Gastroesophageal sphincter (tissue), 4 donors: ENCODE measurements around the gene PGLYRP3. TPM values are rescaled to one million over a fixed set of nuclear protein-coding genes. Genes with fewer than 3 reads are reported as not detected.

Source experiments
- ATAC-seq: fragments of 150-250 bp; one replicate; pipeline ENCODE4 v1.9.1; 2016; ENCODE audit warnings: mild to moderate bottlenecking, moderate library complexity
- H3K27ac ChIP-seq, 4 donors: fragments of 200-600 bp; sonication (generic) in 3 of 4; 1 replicate in 3 of 4; 2 replicates in 1 of 4; pipeline ENCODE4 v1.5.1; 2016 to 2019
- H3K27me3 ChIP-seq: fragments of 200-600 bp; sonication (generic); one replicate; pipeline ENCODE4 v1.5.1; 2019
- H3K36me3 ChIP-seq, 2 donors: fragments of 200-600 bp; sonication (generic); one replicate each; pipeline ENCODE4 v1.5.1; 2019; ENCODE audit warnings: control low read depth in 1 of 2
- H3K4me1 ChIP-seq, 3 donors: fragments of 200-600 bp; sonication (generic); 1 replicate in 2 of 3; 2 replicates in 1 of 3; pipeline ENCODE4 v1.5.1; 2016 to 2019; ENCODE audit warnings: control low read depth in 2 of 3
- H3K4me3 ChIP-seq, 2 donors: fragments of 200-600 bp; sonication (generic); one replicate each; pipeline ENCODE4 v1.5.1; 2019; ENCODE audit warnings: mild to moderate bottlenecking in 1 of 2, moderate library complexity in 1 of 2
- H3K9me3 ChIP-seq, 3 donors: fragments of 200-600 bp; sonication (generic); one replicate each; pipeline ENCODE4 v1.5.1; 2017 to 2019; ENCODE audit warnings: control low read depth in 2 of 3
- EP300 ChIP-seq: sonication (generic); formaldehyde crosslinking; IDR thresholded peaks from one replicate; pipeline ENCODE4 v1.6.1; 2017; ENCODE audit warnings: antibody characterized with exemption, mild to moderate bottlenecking
- POLR2A ChIP-seq, 2 donors: fragments of 450-650 bp; IDR thresholded peaks; one replicate each; pipeline ENCODE4 v1.6.1; 2017; ENCODE audit warnings: antibody characterized with exemption in 2 of 2, mild to moderate bottlenecking in 2 of 2, moderate library complexity in 1 of 2
- POLR2AphosphoS5 ChIP-seq: sonication (generic); formaldehyde crosslinking; IDR thresholded peaks from one replicate; pipeline ENCODE4 v1.6.1; 2017; ENCODE audit warnings: antibody characterized with exemption
- WGBS, 2 donors: methylation state at CpG; one replicate each; pipeline ENCODE4 v1.1.5; 2018; ENCODE audit warnings: low coverage in 1 of 2; 5-methylcytosine and 5-hydroxymethylcytosine counted together
- total RNA-seq, 4 donors: library from RNA; depleted of rRNA; stranded (reverse); fragments of >200 nt; gene quantifications; one replicate each; pipeline ENCODE4 v1.1.0, GENCODE V29; 2016
- TF ChIP-seq, protein P1 (sequence below), 4 experiments: fragments of 200-600 bp in 2 of 4; fragments of 450-650 bp in 2 of 4; sonication (generic) in 1 of 4; IDR thresholded peaks; one replicate each; pipeline ENCODE4 v1.5.1; 2017 to 2019; ENCODE audit warnings: antibody characterized with exemption in 4 of 4, mild to moderate bottlenecking in 2 of 4, moderate library complexity in 2 of 4

PGLYRP3 gene
- total RNA-seq, 4 donors from 2014 or later, result 0.45 TPM; not detected in 3

DNA sequence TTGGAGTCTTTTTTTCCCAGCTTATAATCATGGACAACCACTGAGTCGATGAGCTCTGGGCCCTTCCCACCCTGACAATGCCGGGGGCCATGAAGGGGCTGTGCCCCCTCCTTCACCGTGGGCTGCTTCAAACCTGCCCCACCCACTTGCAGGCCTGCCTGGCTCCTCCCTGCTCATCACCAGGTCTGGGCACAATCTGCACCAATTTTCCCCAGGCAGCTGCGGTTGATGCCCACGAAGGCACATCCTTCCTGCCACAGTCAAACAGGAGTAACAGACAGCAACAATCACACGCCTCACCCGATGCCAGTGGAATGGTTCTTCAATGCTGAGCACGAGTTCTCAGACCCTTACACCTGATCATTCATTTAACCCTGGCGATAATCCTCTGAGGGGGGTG lies 18.9 kb downstream of the PGLYRP3 start:
- H3K4me1 ChIP-seq, result no peaks in the 10 kb centered on the region
- 49 to 100% methylated on average over 1 to 5 of the region's 9 CpGs for WGBS, 2 donors
- no peaks in the 10 kb centered on the region for H3K9me3 ChIP-seq
- TF ChIP-seq, protein P1, sequence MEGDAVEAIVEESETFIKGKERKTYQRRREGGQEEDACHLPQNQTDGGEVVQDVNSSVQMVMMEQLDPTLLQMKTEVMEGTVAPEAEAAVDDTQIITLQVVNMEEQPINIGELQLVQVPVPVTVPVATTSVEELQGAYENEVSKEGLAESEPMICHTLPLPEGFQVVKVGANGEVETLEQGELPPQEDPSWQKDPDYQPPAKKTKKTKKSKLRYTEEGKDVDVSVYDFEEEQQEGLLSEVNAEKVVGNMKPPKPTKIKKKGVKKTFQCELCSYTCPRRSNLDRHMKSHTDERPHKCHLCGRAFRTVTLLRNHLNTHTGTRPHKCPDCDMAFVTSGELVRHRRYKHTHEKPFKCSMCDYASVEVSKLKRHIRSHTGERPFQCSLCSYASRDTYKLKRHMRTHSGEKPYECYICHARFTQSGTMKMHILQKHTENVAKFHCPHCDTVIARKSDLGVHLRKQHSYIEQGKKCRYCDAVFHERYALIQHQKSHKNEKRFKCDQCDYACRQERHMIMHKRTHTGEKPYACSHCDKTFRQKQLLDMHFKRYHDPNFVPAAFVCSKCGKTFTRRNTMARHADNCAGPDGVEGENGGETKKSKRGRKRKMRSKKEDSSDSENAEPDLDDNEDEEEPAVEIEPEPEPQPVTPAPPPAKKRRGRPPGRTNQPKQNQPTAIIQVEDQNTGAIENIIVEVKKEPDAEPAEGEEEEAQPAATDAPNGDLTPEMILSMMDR (IDR thresholded peaks at IDR 0.05), result no peak
- no peak for TF ChIP-seq EP300
- TF ChIP-seq POLR2A (IDR thresholded peaks at IDR 0.05), result no peak
- no peak for TF ChIP-seq POLR2AphosphoS5
- ATAC-seq, result no peak
- peaks cover 35% of the 10 kb centered on the region for H3K27me3 ChIP-seq
- H3K36me3 ChIP-seq, result no peaks in the 10 kb centered on the region
- no peak overlapping the region for H3K4me3 ChIP-seq
- H3K27ac ChIP-seq, result no peak overlapping the region

DNA sequence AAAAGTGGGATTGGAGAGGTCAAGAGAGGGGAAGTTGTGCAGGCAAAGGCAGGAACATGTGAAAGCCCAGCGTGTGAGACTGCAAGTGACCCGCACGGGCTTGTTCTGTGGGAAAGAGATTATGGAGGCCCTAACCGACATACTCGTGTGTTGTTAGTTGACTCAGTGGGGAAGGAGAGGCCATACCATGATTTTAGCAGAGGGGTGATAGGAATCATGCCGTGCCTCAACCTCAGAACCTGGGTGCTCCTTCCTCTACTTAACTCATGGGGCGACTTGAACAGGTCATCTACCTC lies 19.3 kb downstream of the PGLYRP3 start:
- H3K4me3 ChIP-seq, result no peak overlapping the region
- 60 to 67% methylated on average over 1 to 7 of the region's 7 CpGs for WGBS, 2 donors
- peaks cover 35% of the 10 kb centered on the region for H3K27me3 ChIP-seq
- no peaks in the 10 kb centered on the region for H3K9me3 ChIP-seq
- no peak for ATAC-seq
- no peak overlapping the region for H3K27ac ChIP-seq
- H3K4me1 ChIP-seq, result no peaks in the 10 kb centered on the region
- no peak for TF ChIP-seq EP300
- TF ChIP-seq POLR2A (IDR thresholded peaks at IDR 0.05), result no peak
- TF ChIP-seq, protein P1 (IDR thresholded peaks at IDR 0.05), result no peak
- no peak for TF ChIP-seq POLR2AphosphoS5
- H3K36me3 ChIP-seq, result no peaks in the 10 kb centered on the region

DNA sequence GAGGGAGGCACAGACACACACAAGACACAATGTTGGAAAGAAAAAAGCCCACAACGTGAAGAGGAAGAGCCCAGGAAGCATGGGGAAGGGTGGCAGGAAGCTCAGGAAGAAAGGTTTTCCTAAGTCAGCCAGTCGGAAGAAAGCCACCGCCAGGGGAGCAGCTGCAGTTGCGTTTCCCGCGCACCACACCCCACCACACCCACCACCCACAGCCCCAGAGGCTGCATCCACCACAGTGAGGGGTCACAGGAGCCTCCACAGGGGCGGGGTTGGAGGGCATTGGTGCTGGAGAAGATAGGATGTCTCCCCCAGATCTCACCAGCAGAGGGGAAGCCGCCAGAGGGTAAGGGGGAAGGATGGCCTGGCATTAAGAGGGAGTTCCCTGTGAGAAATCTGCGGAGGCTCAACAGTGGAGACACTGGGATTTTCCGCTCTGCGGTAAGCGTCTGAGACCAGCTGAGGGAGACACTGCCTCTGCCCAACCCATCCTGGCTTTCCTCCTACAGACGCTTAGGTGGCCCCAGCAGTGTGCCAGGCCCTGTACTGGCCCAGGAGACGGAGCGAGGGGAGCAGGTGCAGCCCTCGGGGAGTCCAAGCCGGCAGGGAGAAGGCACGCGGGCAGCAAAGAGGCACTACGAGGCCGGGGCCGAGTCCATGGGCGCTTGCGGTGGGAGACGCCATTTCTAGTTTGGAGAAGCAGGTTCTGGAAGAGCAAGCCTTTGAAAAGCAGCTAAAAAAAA lies 19.8 kb downstream of the PGLYRP3 start:
- Histone ChIP-seq H3K4me1 (no peaks in the 10 kb centered on the region), H3K27me3 (peaks cover 33% of the 10 kb centered on the region), H3K36me3 (no peaks in the 10 kb centered on the region), H3K4me3 (no peak overlapping the region), H3K9me3 (no peaks in the 10 kb centered on the region), H3K27ac (no peak overlapping the region)
- ATAC-seq, result no peak
- 37 to 38% methylated on average over 5 to 7 of the region's 25 CpGs for WGBS, 2 donors
- TF ChIP-seq POLR2AphosphoS5 (no peak), EP300 (no peak), POLR2A (IDR thresholded peaks at IDR 0.05) (no peak)
- TF ChIP-seq, protein P1 (IDR thresholded peaks at IDR 0.05), result no peak

DNA sequence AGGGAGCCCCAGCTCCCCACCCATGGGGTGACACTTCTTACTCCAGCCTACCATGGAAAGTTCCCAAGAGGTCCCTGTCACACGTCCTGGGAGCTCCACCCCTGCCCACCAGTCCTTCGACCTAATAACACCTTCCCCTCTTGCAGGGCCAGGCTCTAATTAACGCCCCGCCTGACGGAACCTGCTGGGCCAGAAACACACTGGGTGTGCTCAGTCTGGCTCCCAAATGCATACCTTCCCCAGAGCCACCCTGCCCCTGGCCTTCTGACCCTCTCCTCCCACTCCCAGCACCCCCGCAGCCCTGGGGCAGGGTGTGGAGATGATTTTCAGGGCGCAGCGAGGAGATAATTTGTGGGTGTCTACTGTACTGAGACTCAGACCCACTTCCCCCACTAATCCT lies 20.6 kb downstream of the PGLYRP3 start:
- no peaks in the 10 kb centered on the region for H3K9me3 ChIP-seq
- peaks cover 33% of the 10 kb centered on the region for H3K27me3 ChIP-seq
- H3K36me3 ChIP-seq, result no peaks in the 10 kb centered on the region
- no peak for ATAC-seq
- TF ChIP-seq POLR2AphosphoS5 (no peak), POLR2A (IDR thresholded peaks at IDR 0.05) (no peak), EP300 (no peak)
- TF ChIP-seq, protein P1 (IDR thresholded peaks at IDR 0.05), result no peak
- no peak overlapping the region for H3K4me3 ChIP-seq
- no peaks in the 10 kb centered on the region for H3K4me1 ChIP-seq
- no peak overlapping the region for H3K27ac ChIP-seq
- 37% methylated on average over 5 of the region's 8 CpGs; no CpG with 5 or more reads in 1 of the 2 donors for WGBS, 2 donors

DNA sequence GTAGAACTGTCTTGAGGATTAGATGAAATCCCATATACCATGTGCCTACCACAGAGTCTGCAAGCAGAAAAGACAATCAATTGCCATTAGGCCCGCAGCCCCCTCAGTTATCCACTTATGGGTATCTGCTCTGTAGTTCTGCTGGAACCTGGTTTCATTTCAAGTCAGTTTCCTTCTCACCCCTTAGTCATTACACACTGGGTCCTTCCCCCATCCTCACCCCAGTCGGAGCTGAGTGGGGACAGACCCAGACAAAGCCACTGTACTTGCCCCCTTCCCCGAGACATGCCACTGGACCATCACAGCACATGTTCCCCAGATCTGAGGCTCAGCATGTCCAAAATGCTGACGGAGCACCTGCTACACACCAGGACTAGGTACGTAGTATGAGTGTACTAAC lies 21.2 kb downstream of the PGLYRP3 start:
- Histone ChIP-seq H3K27me3 (peaks cover 32% of the 10 kb centered on the region), H3K4me1 (no peaks in the 10 kb centered on the region), H3K36me3 (no peaks in the 10 kb centered on the region), H3K9me3 (no peaks in the 10 kb centered on the region), H3K4me3 (no peak overlapping the region), H3K27ac (no peak overlapping the region)
- WGBS, 2 donors, result 72 to 80% methylated on average over 2 to 3 of the region's 5 CpGs
- ATAC-seq, result no peak
- TF ChIP-seq POLR2AphosphoS5, result no peak
